Measurements from ENCODE around the gene CDK17. TPM values are rescaled to one million over a fixed set of nuclear protein-coding genes. Genes with fewer than 3 reads are reported as not detected.
"Not testable (repeated sequence)": the region's sequence is repeated elsewhere in the genome, so short reads cannot be mapped to it uniquely, and the experiment has no call there.

Gene CDK17
- total RNA-seq, 2 donors from 2014 or later: 36.2 to 39.9 TPM

- 95 to 100% methylated on average over 6 to 8 of the region's 8 CpGs for WGBS, 2 experiments (ENCODE audit: insufficient coverage in 1 of 2, insufficient read length in 1 of 2)
- H3K4me3 Mint-ChIP-seq: no peak overlapping the region
- H3K9me3 Mint-ChIP-seq: peaks cover 3% of the 10 kb centered on the region
- Histone ChIP-seq H3K9me3 (ENCODE audit: control insufficient read depth, low read length) (no peaks in the 10 kb centered on the region), H3K4me1 (ENCODE audit: control insufficient read depth, insufficient read depth, low read length) (no peaks in the 10 kb centered on the region), H3K9ac (ENCODE audit: extremely low read depth, low read length, poor library complexity, severe bottlenecking) (no peak overlapping the region), H3K4me3 (ENCODE audit: low read length) (no peak overlapping the region), H3K36me3 (ENCODE audit: control insufficient read depth, insufficient read depth, low read length) (no peaks in the 10 kb centered on the region), H3K27ac (ENCODE audit: low read depth, low read length) (no peak overlapping the region), H3K27me3 (ENCODE audit: control insufficient read depth, insufficient read depth, low read length, poor library complexity, severe bottlenecking) (no peaks in the 10 kb centered on the region)
- H3K36me3 Mint-ChIP-seq (ENCODE audit: low read depth): no peaks in the 10 kb centered on the region
- no peak for TF ChIP-seq CTCF (conservative IDR thresholded peaks at IDR 0.05)
- DNase-seq: no peak
- H3K27ac Mint-ChIP-seq: no peak overlapping the region
- H3K4me1 Mint-ChIP-seq: peaks cover 1% of the 10 kb centered on the region
- no peaks in the 10 kb centered on the region for H3K27me3 Mint-ChIP-seq (ENCODE audit: insufficient read depth)
Observed at GRCh38 chr12:96436366-96437170, 36.3 kb upstream of the CDK17 start.

GRCh38 chr12:96434107-96434506, 33.9 kb upstream of the CDK17 start:
- Mint-ChIP-seq H3K9me3 (no peaks in the 10 kb centered on the region), H3K4me1 (peaks cover 2% of the 10 kb centered on the region), H3K27me3 (ENCODE audit: insufficient read depth) (no peaks in the 10 kb centered on the region)

GRCh38 chr12:96432496-96433321, 32.5 kb upstream of the CDK17 start:
- H3K9me3 Mint-ChIP-seq; H3K4me3 ChIP-seq (ENCODE audit: low read length); H3K9ac ChIP-seq (ENCODE audit: extremely low read depth, low read length, poor library complexity, severe bottlenecking); H3K4me1 Mint-ChIP-seq; H3K27me3 ChIP-seq (ENCODE audit: control insufficient read depth, insufficient read depth, low read length, poor library complexity, severe bottlenecking); H3K27ac ChIP-seq (ENCODE audit: low read depth, low read length); H3K36me3 Mint-ChIP-seq (ENCODE audit: low read depth); H3K4me3 Mint-ChIP-seq; DNase-seq; H3K9me3 ChIP-seq (ENCODE audit: control insufficient read depth, low read length); H3K27ac Mint-ChIP-seq; H3K36me3 ChIP-seq (ENCODE audit: control insufficient read depth, insufficient read depth, low read length); H3K4me1 ChIP-seq (ENCODE audit: control insufficient read depth, insufficient read depth, low read length); H3K27me3 Mint-ChIP-seq (ENCODE audit: insufficient read depth): not testable (repeated sequence)
- WGBS, 2 experiments (ENCODE audit: insufficient coverage in 1 of 2, insufficient read length in 1 of 2): 96 to 98% methylated on average over 3 of the region's 4 CpGs

More at GRCh38 chr12:96434107-96434506, 33.9 kb upstream of the CDK17 start:
- H3K4me1 ChIP-seq (ENCODE audit: control insufficient read depth, insufficient read depth, low read length): no peaks in the 10 kb centered on the region
- no peak overlapping the region for H3K4me3 ChIP-seq (ENCODE audit: low read length)
- no peaks in the 10 kb centered on the region for H3K36me3 ChIP-seq (ENCODE audit: control insufficient read depth, insufficient read depth, low read length)
- H3K9ac ChIP-seq (ENCODE audit: extremely low read depth, low read length, poor library complexity, severe bottlenecking): no peak overlapping the region
- H3K27ac ChIP-seq (ENCODE audit: low read depth, low read length): no peak overlapping the region
- TF ChIP-seq CTCF (conservative IDR thresholded peaks at IDR 0.05): no peak
- Mint-ChIP-seq H3K36me3 (ENCODE audit: low read depth) (no peaks in the 10 kb centered on the region), H3K27ac (no peak overlapping the region), H3K4me3 (no peak overlapping the region)
- DNase-seq: no peak
- WGBS, 2 experiments (ENCODE audit: insufficient coverage in 1 of 2, insufficient read length in 1 of 2): 88 to 93% methylated on average over 5 to 6 of the region's 6 CpGs
- no peaks in the 10 kb centered on the region for H3K9me3 ChIP-seq (ENCODE audit: control insufficient read depth, low read length)
- no peaks in the 10 kb centered on the region for H3K27me3 ChIP-seq (ENCODE audit: control insufficient read depth, insufficient read depth, low read length, poor library complexity, severe bottlenecking)

All from endodermal cell (in vitro differentiated cells).